ENCODE measurements around the gene ATG16L1. TPM values are rescaled to one million over a fixed set of nuclear protein-coding genes. Genes with fewer than 3 reads are reported as not detected.

ATG16L1 gene
- polyA plus RNA-seq, 1 donor (not counting 4 experiments of a cell fraction or from before 2014, with no cell fraction given) = 38.5 TPM

- peaks cover 3% of the 10 kb centered on the region for H3K4me1 ChIP-seq (ENCODE audit: control insufficient read depth, extremely low read depth, insufficient read depth, low read length)
- H2AFZ ChIP-seq (ENCODE audit: control insufficient read depth, low read length) = no peak overlapping the region
- DNase-seq (ENCODE audit: low read depth, low spot score) (no peak), FAIRE-seq (no peak)
- H3K27me3 ChIP-seq (ENCODE audit: control insufficient read depth, extremely low read depth, insufficient read depth, low read length) = no peaks in the 10 kb centered on the region
- TF ChIP-seq EZH2 (IDR thresholded peaks at IDR 0.05; ENCODE audit: low read length) = no peak
- no peak for TF ChIP-seq CTCF (optimal IDR thresholded peaks at IDR 0.05 in 1 of 3, IDR thresholded peaks at IDR 0.05 in 1 of 3, conservative IDR thresholded peaks at IDR 0.05 in 1 of 3; ENCODE audit: extremely low read depth in 1 of 3, insufficient read depth in 2 of 3, low read length in 3 of 3)
- peaks cover 47 to 50% of the 10 kb centered on the region in 2 experiments for H3K36me3 ChIP-seq (ENCODE audit: control insufficient read depth in 2 of 2, extremely low read depth in 1 of 2, insufficient read depth in 2 of 2, low read length in 2 of 2)
- H3K9me3 ChIP-seq (ENCODE audit: control insufficient read depth, low read depth, low read length) = no peaks in the 10 kb centered on the region
- no peak overlapping the region for H3K9ac ChIP-seq (ENCODE audit: control insufficient read depth, extremely low read depth, insufficient read depth, low read length)
- H3K4me3 ChIP-seq (ENCODE audit: control insufficient read depth in 2 of 3, extremely low read depth in 1 of 3, insufficient read depth in 2 of 3, low read depth in 1 of 3, low read length in 3 of 3) = no peak overlapping the region
- no peak overlapping the region for H3K27ac ChIP-seq (ENCODE audit: control insufficient read depth, insufficient read depth, low read length)
- H3K9me1 ChIP-seq (ENCODE audit: control insufficient read depth, extremely low read depth, insufficient read depth, low read length) = no peaks in the 10 kb centered on the region
- no peaks in the 10 kb centered on the region for H4K20me1 ChIP-seq (ENCODE audit: control insufficient read depth, extremely low read depth, insufficient read depth, low read length)
- H3K4me2 ChIP-seq (ENCODE audit: control insufficient read depth, extremely low read depth, insufficient read depth, low read depth, low read length) = no peak overlapping the region
- dilution Hi-C loops (cut with MboI; ENCODE audit: extremely low pct_ligation_motif_present, low sequenced_read_pairs) = no loop called here
- peaks cover 2% of the 10 kb centered on the region for H3K79me2 ChIP-seq (ENCODE audit: control insufficient read depth, insufficient read depth, low read length)
Measured at GRCh38 chr2:233289648-233290047, 38.2 kb downstream of the ATG16L1 start.

- no peak overlapping the region for H3K4me2 ChIP-seq (ENCODE audit: control insufficient read depth, extremely low read depth, insufficient read depth, low read depth, low read length)
- H3K27me3 ChIP-seq (ENCODE audit: control insufficient read depth, extremely low read depth, insufficient read depth, low read length) = no peaks in the 10 kb centered on the region
- dilution Hi-C loops (cut with MboI; ENCODE audit: extremely low pct_ligation_motif_present, low sequenced_read_pairs) = no loop called here
- DNase-seq (ENCODE audit: low read depth, low spot score) = no peak
- H3K4me1 ChIP-seq (ENCODE audit: control insufficient read depth, extremely low read depth, insufficient read depth, low read length) = peaks cover 3% of the 10 kb centered on the region
- H3K9me3 ChIP-seq (ENCODE audit: control insufficient read depth, low read depth, low read length) = no peaks in the 10 kb centered on the region
- H3K9ac ChIP-seq (ENCODE audit: control insufficient read depth, extremely low read depth, insufficient read depth, low read length) = no peak overlapping the region
- H3K79me2 ChIP-seq (ENCODE audit: control insufficient read depth, insufficient read depth, low read length) = peaks cover 2% of the 10 kb centered on the region
- H3K27ac ChIP-seq (ENCODE audit: control insufficient read depth, insufficient read depth, low read length) = no peak overlapping the region
- H3K4me3 ChIP-seq (ENCODE audit: control insufficient read depth in 2 of 3, extremely low read depth in 1 of 3, insufficient read depth in 2 of 3, low read depth in 1 of 3, low read length in 3 of 3) = no peak overlapping the region
- H2AFZ ChIP-seq (ENCODE audit: control insufficient read depth, low read length) = no peak overlapping the region
- H4K20me1 ChIP-seq (ENCODE audit: control insufficient read depth, extremely low read depth, insufficient read depth, low read length) = no peaks in the 10 kb centered on the region
- no peak for FAIRE-seq
- no peaks in the 10 kb centered on the region for H3K9me1 ChIP-seq (ENCODE audit: control insufficient read depth, extremely low read depth, insufficient read depth, low read length)
- TF ChIP-seq EZH2 (IDR thresholded peaks at IDR 0.05; ENCODE audit: low read length) (no peak), CTCF (optimal IDR thresholded peaks at IDR 0.05 in 1 of 3, IDR thresholded peaks at IDR 0.05 in 1 of 3, conservative IDR thresholded peaks at IDR 0.05 in 1 of 3; ENCODE audit: extremely low read depth in 1 of 3, insufficient read depth in 2 of 3, low read length in 3 of 3) (no peak)
- peaks cover 48 to 53% of the 10 kb centered on the region in 2 experiments for H3K36me3 ChIP-seq (ENCODE audit: control insufficient read depth in 2 of 2, extremely low read depth in 1 of 2, insufficient read depth in 2 of 2, low read length in 2 of 2)
Measured at GRCh38 chr2:233290051-233290845, 38.8 kb downstream of the ATG16L1 start.

All from keratinocyte (primary cell).